NCI-H2081 (cell line): Measurements from ENCODE around the gene KIAA0040.

ENCODE experiments used
- DNase-seq, 2 experiments: peaks; one replicate each; lab custom pipeline; 2025; lab: John Stamatoyannopoulos, UW

KIAA0040 gene

GRCh38 chr1:175200678-175201521, 8.3 kb upstream of the KIAA0040 start:
- DNase-seq = peak in 1 of 2 experiments; percentile 46

DNA sequence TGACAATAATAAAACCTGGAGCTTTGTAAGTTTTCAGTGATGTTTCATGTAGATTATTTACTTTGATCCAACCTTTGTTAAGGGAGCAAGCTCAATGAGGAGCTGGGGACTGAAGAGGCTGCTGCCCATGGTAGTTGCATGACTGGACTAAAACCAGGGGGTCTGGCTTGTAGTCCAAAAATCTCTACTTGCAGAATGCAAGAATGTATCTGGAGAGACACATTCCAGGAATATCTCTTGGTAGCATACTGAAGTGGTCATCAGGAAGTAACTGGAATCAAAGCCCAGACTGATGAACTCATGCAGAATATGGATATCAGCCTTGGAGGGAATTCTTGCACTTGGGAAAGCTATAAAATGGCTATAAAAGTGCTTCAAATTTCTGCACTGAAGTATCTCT, 5.8 kb upstream of the KIAA0040 start:
- no peak for DNase-seq

GRCh38 chr1:175197531-175197930, 5.0 kb upstream of the KIAA0040 start:
- no peak for DNase-seq

DNA sequence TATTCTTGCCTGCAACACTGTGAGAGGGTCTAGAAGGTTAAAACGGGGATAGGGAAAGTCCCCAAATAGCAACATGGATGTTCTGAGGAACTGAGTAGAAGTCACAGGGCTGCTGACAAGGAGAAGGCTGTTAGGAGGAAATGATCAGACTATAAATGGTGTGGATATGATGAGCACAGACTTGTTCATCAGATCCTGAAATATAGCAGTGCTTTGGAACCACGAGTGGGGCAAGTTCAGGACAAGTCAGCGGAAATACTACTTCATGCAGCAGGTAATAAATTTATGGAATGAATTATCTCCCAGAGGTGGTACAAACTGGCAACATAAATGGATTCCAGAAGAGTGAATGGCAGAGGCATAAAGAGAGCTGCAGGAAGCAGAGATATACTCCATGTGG, 3.2 kb upstream of the KIAA0040 start:
- no peak for DNase-seq

DNA sequence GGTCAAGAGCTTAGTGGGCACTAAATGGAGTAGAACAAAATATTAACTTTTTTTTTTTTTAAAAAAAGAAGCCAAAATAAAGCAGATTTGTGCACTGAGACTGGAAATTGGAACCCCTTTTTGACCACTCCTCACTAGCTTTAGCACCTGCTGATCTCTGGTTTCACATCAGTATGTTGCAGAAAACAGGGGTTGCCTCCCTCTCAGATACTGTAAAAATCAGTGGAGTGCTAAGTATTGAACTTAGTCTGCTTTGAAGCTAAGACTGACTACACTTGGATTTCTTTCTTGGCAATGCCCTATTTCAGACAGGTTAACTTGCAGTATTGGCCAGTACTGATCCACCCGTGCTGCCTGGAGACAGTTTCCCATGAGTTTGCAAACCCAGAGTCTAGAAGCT, 2.7 kb upstream of the KIAA0040 start:
- no peak for DNase-seq

- no peak for DNase-seq
Measured at GRCh38 chr1:175193527-175193910, 943 bp upstream of the KIAA0040 start.

- peak; percentile 19 to 38 for DNase-seq
Measured at GRCh38 chr1:175192111-175192629, 406 bp downstream of the KIAA0040 start.

DNA sequence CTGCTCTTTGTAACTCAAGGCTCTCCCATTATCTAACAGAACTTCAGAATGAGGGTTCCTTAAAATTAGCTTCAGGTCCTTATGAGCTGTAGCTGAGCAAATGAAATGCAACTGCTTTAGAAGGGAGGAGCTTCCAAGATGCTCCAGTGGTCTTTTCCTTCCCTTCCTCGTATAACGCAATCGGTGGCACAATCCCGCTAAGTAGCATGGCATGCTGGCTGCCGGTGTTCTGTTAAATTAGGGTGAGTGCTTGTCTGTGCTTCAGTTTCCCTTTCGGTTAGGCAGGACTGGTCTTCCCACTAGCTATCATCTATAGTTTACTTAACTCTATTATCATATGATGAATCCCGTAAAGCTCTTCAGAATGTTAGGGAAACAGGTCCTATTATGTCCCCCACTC, 917 bp downstream of the KIAA0040 start:
- no peak for DNase-seq

DNA sequence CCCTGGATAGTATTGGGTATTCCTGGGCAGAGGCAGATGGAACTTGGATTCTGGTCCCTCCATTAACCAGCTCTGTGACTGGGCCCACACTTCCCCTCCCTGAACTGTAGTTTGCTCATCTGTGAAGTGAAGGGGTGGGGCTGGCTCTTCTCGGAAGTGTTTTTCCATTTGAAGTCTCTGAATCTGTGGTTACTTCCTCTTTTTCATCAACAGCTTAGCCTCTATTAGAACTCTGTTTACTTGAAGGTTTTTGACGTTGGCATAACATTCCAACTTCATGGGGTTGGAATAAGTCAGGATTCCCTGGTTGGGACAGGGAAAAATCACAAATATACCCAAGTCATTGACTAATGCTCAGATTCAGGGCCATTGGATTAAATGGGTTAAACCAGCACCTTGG, 3.6 kb downstream of the KIAA0040 start:
- no peak for DNase-seq

DNA sequence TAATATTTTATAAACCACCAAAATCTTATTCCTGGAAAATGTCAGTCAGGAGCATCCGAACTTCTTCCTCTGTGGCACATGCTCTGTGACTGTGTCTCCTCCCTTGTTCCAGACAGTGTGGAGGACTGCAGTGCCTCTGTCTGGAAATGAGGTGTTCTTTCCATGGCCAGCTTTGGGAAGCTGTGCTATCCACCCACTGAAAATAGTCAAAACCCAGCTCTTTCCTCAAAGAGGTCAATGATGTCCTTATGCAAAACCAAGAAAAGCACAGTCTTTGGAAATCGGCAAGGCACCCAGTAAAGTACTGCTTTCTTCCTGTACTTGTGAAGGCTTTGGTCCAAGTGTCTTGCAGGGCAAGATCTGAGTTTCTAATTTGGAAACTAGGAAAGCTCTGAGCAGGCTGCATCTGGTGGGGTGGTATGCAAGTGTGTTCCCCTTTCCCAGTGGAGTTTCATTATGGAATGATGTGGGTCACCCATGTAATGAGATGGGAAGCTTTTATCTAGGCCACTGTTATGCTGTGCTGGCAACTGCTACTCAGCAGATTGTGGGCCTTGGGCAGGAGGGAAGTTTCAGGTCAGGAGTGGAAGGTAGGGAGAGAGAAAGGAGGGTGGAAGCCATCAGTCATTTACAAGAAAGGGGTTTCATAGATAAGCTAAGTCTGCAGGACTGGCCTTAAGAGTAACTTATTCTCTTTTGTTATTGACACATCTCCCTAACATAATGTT, 6.0 kb downstream of the KIAA0040 start:
- no peak for DNase-seq

DNA sequence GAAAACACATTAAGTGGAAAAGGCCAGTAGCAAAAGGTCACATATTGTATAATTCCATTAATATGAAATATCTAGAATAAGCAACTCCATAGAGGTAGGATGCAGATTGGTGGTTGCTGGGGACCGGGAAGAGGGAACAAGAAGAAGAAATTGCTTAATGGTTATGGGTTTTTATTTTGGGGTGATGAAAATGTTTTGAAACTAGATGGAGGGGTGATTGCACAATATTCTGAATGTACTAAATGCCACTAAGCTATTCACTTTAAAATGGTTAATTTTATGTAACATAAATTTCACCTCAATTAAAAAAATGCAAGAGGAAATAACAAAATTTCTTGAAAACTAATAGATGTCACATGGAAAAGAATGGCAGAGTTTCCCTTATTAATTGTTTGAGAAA, 6.7 kb downstream of the KIAA0040 start:
- DNase-seq = no peak

DNA sequence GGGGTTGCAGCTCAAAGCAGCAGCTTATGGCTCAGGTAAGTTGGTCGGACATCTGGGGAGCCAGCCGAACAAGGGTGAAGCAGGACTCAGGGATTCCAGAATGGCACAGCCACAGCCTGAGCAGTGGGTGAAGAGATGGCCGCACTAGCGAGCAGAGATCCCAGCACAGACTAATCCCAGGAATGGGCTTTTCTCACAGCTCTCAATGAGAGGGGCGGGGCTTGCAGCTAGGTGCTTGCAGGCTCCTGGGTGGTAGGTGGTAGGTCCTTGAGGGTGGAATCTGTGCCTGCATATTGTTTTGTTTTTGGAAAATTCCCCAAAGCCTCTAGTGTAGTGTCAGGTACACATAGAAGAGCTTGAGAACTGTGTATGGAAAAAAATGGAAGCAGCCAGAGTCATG, 9.0 kb downstream of the KIAA0040 start:
- no peak for DNase-seq

GRCh38 chr1:175182201-175182746, 10.3 kb downstream of the KIAA0040 start:
- DNase-seq = no peak

DNA sequence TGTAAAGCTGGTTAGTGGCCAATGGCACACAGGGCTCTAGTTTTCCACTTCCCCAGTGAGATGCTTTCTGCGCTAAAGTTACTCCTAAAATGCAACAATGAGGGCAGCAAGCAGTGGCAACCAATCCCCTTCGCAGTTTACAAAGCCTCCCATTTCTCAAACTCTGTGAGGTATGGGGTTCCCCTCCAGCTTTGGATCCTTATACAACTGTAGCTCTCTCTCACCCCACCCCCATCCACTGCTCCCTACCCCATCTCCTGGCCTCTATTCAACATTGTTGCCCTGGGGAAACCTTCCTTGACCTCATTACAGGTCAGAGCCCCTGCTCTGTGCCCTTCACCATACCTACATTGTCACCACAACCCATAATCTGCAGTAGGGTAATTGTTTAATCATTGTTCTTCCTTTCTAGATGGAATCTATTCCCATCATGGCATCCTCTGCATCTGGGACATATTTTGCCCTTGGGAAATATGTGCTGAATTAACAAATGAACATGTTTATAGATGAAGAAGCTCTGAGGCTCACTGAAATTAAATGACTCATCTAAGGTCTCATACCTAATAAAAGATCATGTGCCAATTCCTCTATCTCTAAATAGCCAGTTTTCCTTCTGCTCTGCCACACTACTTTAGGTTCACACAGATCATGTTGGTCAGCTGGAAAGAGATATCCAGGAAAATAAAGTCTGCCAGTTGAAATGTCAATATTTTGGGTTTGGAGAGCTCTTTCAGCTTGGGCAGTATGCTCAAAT, 12.6 kb downstream of the KIAA0040 start:
- DNase-seq = no peak

DNA sequence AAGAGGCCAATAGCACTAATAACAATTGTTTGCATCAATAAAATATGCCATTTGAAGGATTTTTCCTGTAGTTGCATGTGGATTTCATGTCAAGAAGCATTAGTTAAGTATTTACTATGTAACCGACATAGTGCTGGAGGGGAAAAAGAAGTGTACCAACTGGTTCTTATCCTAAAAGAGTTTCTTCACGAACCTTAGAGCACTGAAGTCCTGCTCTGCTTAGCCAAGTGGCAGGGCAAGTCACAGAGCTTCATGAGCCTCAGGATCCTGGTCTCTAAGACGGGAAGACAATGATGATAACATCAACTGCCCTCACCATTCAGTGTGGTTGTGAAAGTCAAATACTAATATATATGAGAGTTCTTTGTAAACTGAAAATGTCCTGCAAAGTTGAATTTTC, 14.1 kb downstream of the KIAA0040 start:
- DNase-seq = no peak

GRCh38 chr1:175178056-175178455, 14.5 kb downstream of the KIAA0040 start:
- DNase-seq = no peak

DNA sequence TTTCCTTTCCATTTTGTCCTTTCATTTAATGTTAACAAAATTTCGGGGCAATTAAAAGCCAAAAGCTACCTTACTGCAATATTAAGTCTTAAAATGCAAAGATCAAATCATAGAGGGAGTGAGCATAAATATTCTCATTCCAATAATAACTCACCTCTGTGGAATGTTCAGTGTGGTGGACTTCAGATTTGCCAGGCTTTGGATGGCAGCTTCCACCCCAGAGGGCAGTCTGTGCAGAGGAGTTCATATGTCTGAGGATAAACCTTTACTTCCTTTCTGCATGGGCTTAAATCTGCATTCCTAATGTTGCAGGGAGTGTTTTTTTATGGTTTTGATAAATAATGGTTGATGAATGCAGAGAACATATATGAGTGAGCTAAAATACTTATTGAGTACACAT, 16.3 kb downstream of the KIAA0040 start:
- DNase-seq = no peak

DNA sequence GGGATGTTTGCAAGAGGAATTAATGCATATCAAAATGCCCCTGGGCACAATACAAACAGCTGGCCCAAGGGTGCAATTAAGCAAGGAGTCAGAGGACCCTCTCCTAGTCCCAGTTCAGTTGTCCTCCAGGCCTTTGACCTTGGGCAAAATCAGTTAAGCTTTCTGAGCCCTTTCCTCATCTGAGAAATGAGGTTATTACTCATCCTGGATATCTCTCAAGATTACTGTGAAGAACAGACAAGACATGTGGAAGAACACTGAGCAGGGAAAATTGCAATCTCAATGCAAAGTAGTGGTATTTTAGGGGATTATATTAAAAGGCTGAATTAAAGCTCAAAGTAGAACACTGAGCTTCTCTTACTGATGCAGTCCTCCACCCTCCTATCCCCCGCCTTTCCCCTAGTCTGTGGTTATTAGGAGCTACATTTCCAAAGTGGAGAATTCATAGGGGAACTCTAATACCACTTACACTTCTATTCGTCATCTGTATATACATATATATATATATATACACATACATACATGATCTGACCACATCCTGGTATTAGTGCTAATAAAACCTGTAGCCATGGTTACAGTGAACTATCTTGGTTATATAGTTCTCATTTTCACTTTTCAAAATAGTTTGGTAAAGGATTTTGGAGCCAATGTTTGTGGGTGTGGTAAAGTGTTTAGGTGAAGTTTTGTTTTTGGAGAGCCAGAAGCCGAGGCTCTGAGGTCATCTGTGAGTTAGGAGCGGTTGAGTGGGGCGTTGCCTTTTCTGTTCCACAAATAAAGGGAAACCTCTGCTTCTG, 18.1 kb downstream of the KIAA0040 start:
- DNase-seq = no peak

DNA sequence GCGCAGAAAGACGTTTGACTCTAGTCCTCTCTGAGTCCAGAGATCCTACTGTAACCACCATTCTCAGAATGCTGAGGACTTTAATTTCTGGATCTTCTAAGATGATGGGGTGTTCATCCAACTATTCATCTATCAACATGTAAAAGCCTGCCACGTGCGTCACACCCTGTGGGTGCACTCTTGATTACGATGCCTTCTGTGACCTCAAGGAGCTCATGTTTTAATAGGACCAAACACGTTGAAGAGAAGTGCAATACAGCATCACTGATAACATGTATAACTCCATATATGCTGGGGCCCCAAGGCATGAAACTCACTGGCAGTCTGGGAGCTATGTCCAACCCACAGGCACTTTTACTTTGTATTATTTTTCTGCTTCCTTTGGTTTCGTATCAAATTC, 19.0 kb downstream of the KIAA0040 start:
- DNase-seq = no peak

- DNase-seq = peak; percentile 79 to 97
Measured at GRCh38 chr1:175172503-175172902, 20.1 kb downstream of the KIAA0040 start.
